HepG2 (cell line): Measurements from ENCODE around the gene NFATC3. TPM values are rescaled to one million over a fixed set of nuclear protein-coding genes. Genes with fewer than 3 reads are reported as not detected.

Experiments used
- MLX ChIP-seq: IDR thresholded peaks from 2 replicates; pipeline ENCODE4 v1.6.1; 2016
- SNAPC4 ChIP-seq: sonication (generic); formaldehyde crosslinking; IDR thresholded peaks from 2 replicates; pipeline ENCODE4 v1.4.0; 2020; ENCODE audit warnings: mild to moderate bottlenecking, missing genetic modification reagents
- SOX6 ChIP-seq, 2 experiments: fragments of 450-650 bp in 1 of 2; sonication (generic) in 1 of 2; formaldehyde crosslinking in 1 of 2; IDR thresholded peaks; 2 replicates each; pipeline versions ENCODE4 v1.4.0 to v1.6.1; 2017 to 2020; ENCODE audit warnings: antibody characterized with exemption in 1 of 2, mild to moderate bottlenecking in 1 of 2, missing genetic modification reagents in 1 of 2
- THAP11 ChIP-seq: IDR thresholded peaks from 2 replicates; pipeline ENCODE4 v1.6.1; 2016; ENCODE audit warnings: missing biosample characterization, missing genetic modification reagents
- U2AF2 ChIP-seq: fragments of 200-400 bp; formaldehyde crosslinking; IDR thresholded peaks from 2 replicates; pipeline ENCODE4 v1.6.1; 2017; ENCODE audit warnings: low read depth, mild to moderate bottlenecking, low read length
- ZNF142 ChIP-seq: sonication (generic); formaldehyde crosslinking; IDR thresholded peaks from 2 replicates; pipeline ENCODE4 v1.4.0; 2020; ENCODE audit warnings: missing genetic modification reagents
- ZNF33B ChIP-seq: sonication (generic); formaldehyde crosslinking; IDR thresholded peaks from 2 replicates; pipeline ENCODE4 v1.5.1; 2020; ENCODE audit warnings: mild to moderate bottlenecking, missing genetic modification reagents
- ZNF589 ChIP-seq: sonication (generic); formaldehyde crosslinking; conservative IDR thresholded peaks from 2 replicates; pipeline ENCODE4 v1.8.0; 2022; ENCODE audit warnings: mild to moderate bottlenecking, moderate library complexity, missing genetic modification reagents
- polyA plus RNA-seq, 8 experiments: library from polyadenylated mRNA; depleted of rRNA in 3 of 8; stranded (reverse) in 7 of 8; unstranded in 1 of 8; fragments of >200 nt; fragmentation: Illumina TruSeq in 4 of 8; extraction: Trizol in 4 of 8; gene quantifications; 2 replicates each; pipeline versions ENCODE4 v1.2.1 to v1.2.3, GENCODE V29; 2011 to 2016; ENCODE audit warnings: low read depth in 4 of 8, missing spikeins in 1 of 8, mixed read lengths in 1 of 8; ENCODE audit not compliant: insufficient read depth in 1 of 8
- total RNA-seq, 5 experiments: library from RNA; depleted of rRNA; stranded (reverse); fragments of >200 nt; fragmentation: Illumina TruSeq; extraction: Trizol; gene quantifications; 2 replicates each; pipeline ENCODE4 v1.2.3, GENCODE V29; 2016; ENCODE audit warnings: low read depth in 1 of 5
- TF ChIP-seq, protein P1 (sequence below): sonication (generic); formaldehyde crosslinking; conservative IDR thresholded peaks from 2 replicates; pipeline ENCODE4 v1.8.0; 2022; ENCODE audit warnings: mild to moderate bottlenecking, moderate library complexity, missing genetic modification reagents

The NFATC3 gene
- total and polyA plus RNA-seq, 2 of the 13 experiments (the other 11 are each of a cell fraction or from before 2014, with no cell fraction given) = 52.6 to 62.7 TPM

- TF ChIP-seq, protein P1, sequence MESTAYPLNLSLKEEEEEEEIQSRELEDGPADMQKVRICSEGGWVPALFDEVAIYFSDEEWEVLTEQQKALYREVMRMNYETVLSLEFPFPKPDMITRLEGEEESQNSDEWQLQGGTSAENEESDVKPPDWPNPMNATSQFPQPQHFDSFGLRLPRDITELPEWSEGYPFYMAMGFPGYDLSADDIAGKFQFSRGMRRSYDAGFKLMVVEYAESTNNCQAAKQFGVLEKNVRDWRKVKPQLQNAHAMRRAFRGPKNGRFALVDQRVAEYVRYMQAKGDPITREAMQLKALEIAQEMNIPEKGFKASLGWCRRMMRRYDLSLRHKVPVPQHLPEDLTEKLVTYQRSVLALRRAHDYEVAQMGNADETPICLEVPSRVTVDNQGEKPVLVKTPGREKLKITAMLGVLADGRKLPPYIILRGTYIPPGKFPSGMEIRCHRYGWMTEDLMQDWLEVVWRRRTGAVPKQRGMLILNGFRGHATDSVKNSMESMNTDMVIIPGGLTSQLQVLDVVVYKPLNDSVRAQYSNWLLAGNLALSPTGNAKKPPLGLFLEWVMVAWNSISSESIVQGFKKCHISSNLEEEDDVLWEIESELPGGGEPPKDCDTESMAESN (CRISPR knock-in tag) = no peak; the same call in 1 of the 2 replicates
- TF ChIP-seq SOX6 (IDR thresholded peaks at IDR 0.05) = no peak
- peak; percentile 89 for TF ChIP-seq SOX6 (CRISPR knock-in tag; IDR thresholded peaks at IDR 0.05)
- TF ChIP-seq SNAPC4 (CRISPR knock-in tag) = peak; percentile 92
- peak; percentile 84 for TF ChIP-seq MLX (CRISPR knock-in tag)
- TF ChIP-seq ZNF589 (CRISPR knock-in tag) = 0 out of 2 replicates have a peak, but pooled peaks have one; percentile 34
- peak; percentile 10; the same call in 1 of the 2 replicates for TF ChIP-seq ZNF142 (CRISPR knock-in tag)
- TF ChIP-seq THAP11 (CRISPR knock-in tag) = peak; percentile 71; the same call in 1 of the 2 replicates
- no peak for TF ChIP-seq ZNF33B
- TF ChIP-seq U2AF2 = no peak
These were observed 180.1 kb downstream of the NFATC3 start (continued) for GRCh38 chr16:68265078-68265920.
